ENCODE measurements around the gene CRIM1. TPM values are rescaled to one million over a fixed set of nuclear protein-coding genes. Genes with fewer than 3 reads are reported as not detected.

The CRIM1 gene
- total RNA-seq, 6 experiments from 2014 or later: 731 to 946 (median 839) TPM

- DNase-seq: peak; percentile 50
- H3K4me3 Mint-ChIP-seq: peak overlapping the region; percentile 53
- H3K9me3 Mint-ChIP-seq: no peaks in the 10 kb centered on the region
- peaks cover 67% of the 10 kb centered on the region for H3K4me1 Mint-ChIP-seq (ENCODE audit: low read depth)
- no peaks in the 10 kb centered on the region; the same call in 1 of the 2 replicates for H3K27me3 Mint-ChIP-seq (ENCODE audit: insufficient read depth)
- TF ChIP-seq CTCF (IDR thresholded peaks at IDR 0.05): no peak
- H3K36me3 Mint-ChIP-seq (ENCODE audit: low read depth): no peaks in the 10 kb centered on the region
- H3K27ac Mint-ChIP-seq: peak overlapping the region; percentile 77
These were observed 15.9 kb upstream of the CRIM1 start for GRCh38 chr2:36339607-36340218.

DNA sequence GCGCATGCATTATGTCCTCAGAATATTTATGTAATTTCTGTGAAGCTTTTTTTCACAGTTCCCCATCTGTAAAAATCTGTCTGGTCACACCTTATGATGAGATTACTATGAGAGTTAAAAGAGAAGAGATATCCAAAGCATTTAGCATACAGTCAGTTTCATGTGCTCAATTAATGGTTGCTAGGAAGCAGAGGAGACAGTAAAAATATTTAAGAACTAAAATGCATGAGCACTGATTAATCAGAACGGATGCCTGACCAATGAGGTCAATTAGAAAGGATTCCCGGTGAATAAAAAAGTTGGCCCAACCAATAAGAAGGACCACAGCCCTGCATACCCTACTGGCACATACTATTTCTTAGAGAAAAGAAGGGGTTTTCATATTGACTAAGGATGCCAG lies 12.0 kb upstream of the CRIM1 start:
- Mint-ChIP-seq H3K27ac (peak overlapping the region; percentile 50), H3K4me3 (no peak overlapping the region), H3K36me3 (ENCODE audit: low read depth) (no peaks in the 10 kb centered on the region), H3K27me3 (ENCODE audit: insufficient read depth) (no peaks in the 10 kb centered on the region; the same call in 1 of the 2 replicates), H3K9me3 (no peaks in the 10 kb centered on the region), H3K4me1 (ENCODE audit: low read depth) (peaks cover 40% of the 10 kb centered on the region)
- peak; percentile 74 for DNase-seq
- TF ChIP-seq CTCF (IDR thresholded peaks at IDR 0.05): no peak

- Mint-ChIP-seq H3K9me3 (no peaks in the 10 kb centered on the region), H3K4me1 (ENCODE audit: low read depth) (peaks cover 45% of the 10 kb centered on the region), H3K27ac (no peak overlapping the region), H3K27me3 (ENCODE audit: insufficient read depth) (no peaks in the 10 kb centered on the region), H3K4me3 (no peak overlapping the region), H3K36me3 (ENCODE audit: low read depth) (no peaks in the 10 kb centered on the region)
- TF ChIP-seq CTCF (IDR thresholded peaks at IDR 0.05): no peak
- DNase-seq: no peak
These were observed 6.9 kb upstream of the CRIM1 start for GRCh38 chr2:36348721-36349120.

DNA sequence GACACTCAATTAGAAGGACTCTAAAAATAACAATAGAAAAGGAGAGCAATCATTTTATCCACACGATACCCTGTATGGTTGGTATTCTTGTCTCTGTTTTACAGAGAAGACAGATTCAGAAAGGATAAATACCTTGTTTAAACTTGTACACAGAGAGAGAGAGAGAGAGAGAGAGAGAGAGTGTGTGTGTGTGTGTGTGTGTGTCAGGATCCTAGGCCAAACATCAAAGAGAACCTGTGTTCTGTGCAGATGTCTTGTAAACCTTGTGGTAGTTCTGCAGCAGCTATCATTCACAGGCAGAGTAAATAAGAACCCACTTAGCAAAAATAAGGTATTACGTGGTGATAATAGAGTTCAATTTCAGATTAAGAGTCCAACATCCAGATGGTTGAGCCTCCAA lies 4.3 kb upstream of the CRIM1 start:
- Mint-ChIP-seq H3K4me3 (no peak overlapping the region), H3K4me1 (ENCODE audit: low read depth) (peaks cover 54% of the 10 kb centered on the region), H3K27me3 (ENCODE audit: insufficient read depth) (peaks cover 1% of the 10 kb centered on the region; the same call in 1 of the 2 replicates), H3K9me3 (no peaks in the 10 kb centered on the region), H3K36me3 (ENCODE audit: low read depth) (peaks cover 12% of the 10 kb centered on the region), H3K27ac (peak overlapping the region; percentile 5; the same call in 1 of the 2 replicates)
- no peak for TF ChIP-seq CTCF (IDR thresholded peaks at IDR 0.05)
- DNase-seq: no peak

DNA sequence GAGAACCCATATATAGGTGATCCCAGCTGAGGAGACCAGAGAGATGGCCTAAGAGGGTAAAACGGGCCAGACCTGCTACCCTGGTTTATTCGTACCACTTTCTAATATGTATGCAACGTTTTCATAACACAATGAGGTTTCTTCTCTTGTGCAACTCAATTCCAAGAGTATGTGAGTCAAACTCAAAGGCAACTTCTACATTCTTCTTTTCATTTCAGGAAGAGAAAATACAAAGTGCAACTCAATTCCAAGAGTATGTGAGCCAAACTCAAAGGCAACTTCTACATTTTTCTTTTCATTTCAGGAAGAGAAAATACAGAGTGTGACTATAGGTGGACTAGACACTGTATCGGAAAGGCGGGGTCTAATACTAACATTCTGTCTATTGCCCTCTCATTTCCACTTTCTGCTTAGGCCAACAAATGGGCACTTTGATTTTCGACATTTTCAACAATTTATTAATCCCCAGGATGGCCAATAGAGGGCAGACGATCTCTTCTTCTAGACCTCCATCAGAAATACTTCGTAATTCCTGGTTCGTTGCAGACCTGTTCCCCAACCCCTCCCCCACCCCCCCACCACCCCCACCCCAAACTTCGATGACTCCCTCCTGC lies 3.7 kb upstream of the CRIM1 start:
- H3K27ac Mint-ChIP-seq: peak overlapping the region; percentile 5; the same call in 1 of the 2 replicates
- H3K36me3 Mint-ChIP-seq (ENCODE audit: low read depth): peaks cover 13% of the 10 kb centered on the region
- DNase-seq: peak; percentile 53

More for the DNA sequence above, 3.7 kb upstream of the CRIM1 start:
- Mint-ChIP-seq H3K27me3 (ENCODE audit: insufficient read depth) (peaks cover 2% of the 10 kb centered on the region), H3K4me1 (ENCODE audit: low read depth) (peaks cover 54% of the 10 kb centered on the region), H3K9me3 (no peaks in the 10 kb centered on the region), H3K4me3 (no peak overlapping the region)
- peak; percentile 79 for TF ChIP-seq CTCF (IDR thresholded peaks at IDR 0.05)

All from HFFc6 (cell line).